ENCODE measurements around the gene AP2A1. TPM values are rescaled to one million over a fixed set of nuclear protein-coding genes. Genes with fewer than 3 reads are reported as not detected.

AP2A1 gene
- total and polyA plus RNA-seq, 3 donors from 2014 or later: 226 to 358 (median 301) TPM

- intact Hi-C loops (cut with DNase I; ENCODE audit: low total_unique reads): no loop called here
- no peak overlapping the region for H3K4me3 ChIP-seq
- H3K27ac ChIP-seq: no peak overlapping the region
- no peaks in the 10 kb centered on the region for H3K9me3 ChIP-seq
- peaks cover 4% of the 10 kb centered on the region for H3K4me1 ChIP-seq
- H3K27me3 ChIP-seq: no peaks in the 10 kb centered on the region
- DNase-seq: no peak
- WGBS, 2 donors: 88 to 94% methylated on average over 1 of the region's 1 CpG
- no peaks in the 10 kb centered on the region for H3K36me3 ChIP-seq (ENCODE audit: low read depth, missing control alignments)
- TF ChIP-seq POLR2A (IDR thresholded peaks at IDR 0.05): no peak
These were observed 17.0 kb upstream of the AP2A1 start for GRCh38 chr19:49749771-49750170.

- 54% methylated on average over 1 of the region's 1 CpG for WGBS, 2 donors
- DNase-seq: no peak
- H3K36me3 ChIP-seq (ENCODE audit: low read depth, missing control alignments): no peaks in the 10 kb centered on the region
- no peak for TF ChIP-seq CTCF (IDR thresholded peaks at IDR 0.05)
- TF ChIP-seq POLR2A (IDR thresholded peaks at IDR 0.05): no peak
- H3K27me3 ChIP-seq: no peaks in the 10 kb centered on the region
- intact Hi-C loops (cut with DNase I; ENCODE audit: low total_unique reads): no loop called here
- H3K27ac ChIP-seq: no peak overlapping the region
- H3K4me3 ChIP-seq: no peak overlapping the region
- H3K4me1 ChIP-seq: peaks cover 7% of the 10 kb centered on the region
- H3K9me3 ChIP-seq: no peaks in the 10 kb centered on the region
These were observed 14.1 kb upstream of the AP2A1 start for GRCh38 chr19:49752701-49753100.

GRCh38 chr19:49755956-49756355, 10.8 kb upstream of the AP2A1 start:
- 94 to 96% methylated on average over 3 of the region's 3 CpGs for WGBS, 2 donors
- no peak for DNase-seq
- H3K4me1 ChIP-seq: peaks cover 20% of the 10 kb centered on the region
- no peaks in the 10 kb centered on the region for H3K36me3 ChIP-seq (ENCODE audit: low read depth, missing control alignments)
- TF ChIP-seq POLR2A (IDR thresholded peaks at IDR 0.05) (no peak), CTCF (IDR thresholded peaks at IDR 0.05) (no peak)
- no peaks in the 10 kb centered on the region for H3K9me3 ChIP-seq
- no peak overlapping the region for H3K4me3 ChIP-seq
- no peaks in the 10 kb centered on the region for H3K27me3 ChIP-seq
- intact Hi-C loops (cut with DNase I; ENCODE audit: low total_unique reads): no loop called here
- no peak overlapping the region for H3K27ac ChIP-seq

GRCh38 chr19:49758292-49758691, 8.5 kb upstream of the AP2A1 start:
- intact Hi-C loops (cut with DNase I; ENCODE audit: low total_unique reads): no loop called here
- peaks cover 26% of the 10 kb centered on the region for H3K4me1 ChIP-seq
- peak; percentile 83 for DNase-seq
- H3K36me3 ChIP-seq (ENCODE audit: low read depth, missing control alignments): no peaks in the 10 kb centered on the region
- H3K9me3 ChIP-seq: no peaks in the 10 kb centered on the region
- H3K27me3 ChIP-seq: no peaks in the 10 kb centered on the region
- 27 to 39% methylated on average over 7 of the region's 7 CpGs for WGBS, 2 donors
- H3K4me3 ChIP-seq: no peak overlapping the region
- peak overlapping the region; percentile 47 to 60 for H3K27ac ChIP-seq
- TF ChIP-seq POLR2A (IDR thresholded peaks at IDR 0.05) (no peak), CTCF (IDR thresholded peaks at IDR 0.05) (no peak)

- no peak for TF ChIP-seq POLR2A (IDR thresholded peaks at IDR 0.05)
- no peak for TF ChIP-seq CTCF (IDR thresholded peaks at IDR 0.05)
- Histone ChIP-seq H3K36me3 (ENCODE audit: low read depth, missing control alignments) (no peaks in the 10 kb centered on the region), H3K9me3 (no peaks in the 10 kb centered on the region), H3K27ac (peak overlapping the region; percentile 78 to 83), H3K27me3 (no peaks in the 10 kb centered on the region), H3K4me3 (no peak overlapping the region), H3K4me1 (peaks cover 36% of the 10 kb centered on the region)
- DNase-seq: no peak
- WGBS, 2 donors: 71% methylated on average over 1 of the region's 1 CpG
- intact Hi-C loops (cut with DNase I; ENCODE audit: low total_unique reads): no loop called here
These were observed 5.6 kb upstream of the AP2A1 start for GRCh38 chr19:49761249-49761624.
